Endothelial cell of hepatic sinusoid (primary cell): Measurements from ENCODE around the gene GPR157.
"Not testable (repeated sequence)": the region's sequence is repeated elsewhere in the genome, so short reads cannot be mapped to it uniquely, and the experiment has no call there.

ENCODE experiments used
- in situ Hi-C: cut with HindIII; loops from 2 replicates; pipeline ENCODE4 v1.10.0; 2017; ENCODE audit warnings: low sequenced_read_pairs

The GPR157 gene

GRCh38 chr1:9120312-9120958, 8.5 kb downstream of the GPR157 start:
- in situ Hi-C loops, result no loop called here

- in situ Hi-C loops, result loop anchor here (5.0 kb wide), 1 partner anchor 83 kb away; no protein-coding TSS in a partner anchor
These were observed 9.2 kb downstream of the GPR157 start for GRCh38 chr1:9119745-9120144.

- in situ Hi-C loops, result loop anchor here (5.0 kb wide), 1 partner anchor 84 kb away; no protein-coding TSS in a partner anchor
These were observed 10.7 kb downstream of the GPR157 start for GRCh38 chr1:9118186-9118585.

- in situ Hi-C loops, result loop anchor here (5.0 kb wide), 1 partner anchor 87 kb away; no protein-coding TSS in a partner anchor
These were observed 13.3 kb downstream of the GPR157 start for GRCh38 chr1:9115351-9116205.

GRCh38 chr1:9112961-9113880, 15.7 kb downstream of the GPR157 start:
- in situ Hi-C loops, result no loop called here

- in situ Hi-C loops, result no loop called here
These were observed 16.9 kb downstream of the GPR157 start for GRCh38 chr1:9111957-9112356.

- in situ Hi-C loops, result no loop called here
These were observed 17.6 kb downstream of the GPR157 start for GRCh38 chr1:9111357-9111691.

GRCh38 chr1:9110669-9111356, 18.1 kb downstream of the GPR157 start:
- in situ Hi-C loops, result no loop called here

- in situ Hi-C loops, result no loop called here
These were observed 20.7 kb downstream of the GPR157 start for GRCh38 chr1:9108056-9108665.

- in situ Hi-C loops, result no loop called here
These were observed 21.8 kb downstream of the GPR157 start for GRCh38 chr1:9107136-9107535.

- in situ Hi-C loops, result no loop called here
These were observed 22.6 kb downstream of the GPR157 start for GRCh38 chr1:9106286-9106685.

GRCh38 chr1:9105336-9105867, 23.5 kb downstream of the GPR157 start:
- in situ Hi-C loops, result no loop called here

- in situ Hi-C loops, result no loop called here
These were observed 27.3 kb downstream of the GPR157 start for GRCh38 chr1:9101510-9102146.

- in situ Hi-C loops, result no loop called here
These were observed 28.3 kb downstream of the GPR157 start for GRCh38 chr1:9100471-9101043.

GRCh38 chr1:9099555-9099954, 29.3 kb downstream of the GPR157 start:
- in situ Hi-C loops, result no loop called here

- in situ Hi-C loops, result no loop called here
These were observed 30.8 kb downstream of the GPR157 start for GRCh38 chr1:9097947-9098705.

- in situ Hi-C loops, result no loop called here
These were observed 33.1 kb downstream of the GPR157 start for GRCh38 chr1:9095818-9096217.

GRCh38 chr1:9093996-9094595, 34.8 kb downstream of the GPR157 start:
- in situ Hi-C loops, result not testable (repeated sequence)
